Loucy (cell line): ENCODE results near the gene TMIGD2.

Source experiments
- H2AFZ ChIP-seq: fragments of 200-600 bp; sonication (generic); 2 replicates; pipeline ENCODE4 v1.6.0; 2016; ENCODE audit warnings: antibody characterized with exemption, mild to moderate bottlenecking, low read length, moderate library complexity
- H3F3A ChIP-seq: fragments of 200-600 bp; 2 replicates; pipeline ENCODE4 v1.6.0; 2016; ENCODE audit warnings: antibody characterized with exemption, low read depth, mild to moderate bottlenecking
- H3K27me3 ChIP-seq: fragments of 200-600 bp; sonication (generic); 2 replicates; pipeline ENCODE4 v1.6.1; 2014; ENCODE audit warnings: low read length, mild to moderate bottlenecking; ENCODE audit not compliant: insufficient read depth, poor library complexity, severe bottlenecking
- H3K36me3 ChIP-seq: fragments of 200-600 bp; sonication (generic); 2 replicates; pipeline ENCODE4 v1.6.1; 2016; ENCODE audit warnings: low read length; ENCODE audit not compliant: insufficient read depth
- H3K4me1 ChIP-seq: fragments of 200-600 bp; sonication (generic); 2 replicates; pipeline ENCODE4 v1.5.1; 2014; ENCODE audit warnings: low read length, mild to moderate bottlenecking; ENCODE audit not compliant: insufficient read depth, poor library complexity, severe bottlenecking
- H3K4me2 ChIP-seq: fragments of 200-600 bp; sonication (generic); 2 replicates; pipeline ENCODE4 v1.6.0; 2014; ENCODE audit warnings: antibody characterized with exemption, low read length, low read depth, mild to moderate bottlenecking; ENCODE audit not compliant: poor library complexity, severe bottlenecking
- H3K4me3 ChIP-seq: fragments of 200-600 bp; sonication (generic); 2 replicates; pipeline ENCODE4 v1.5.1; 2014; ENCODE audit warnings: low read length, mild to moderate bottlenecking, mixed read lengths; ENCODE audit not compliant: poor library complexity, severe bottlenecking
- H3K79me2 ChIP-seq: fragments of 200-600 bp; sonication (generic); 2 replicates; pipeline ENCODE4 v1.6.1; 2014; ENCODE audit warnings: low read length; ENCODE audit not compliant: insufficient read depth
- H3K9ac ChIP-seq: fragments of 200-600 bp; sonication (generic); 2 replicates; pipeline ENCODE4 v1.6.0; 2014; ENCODE audit warnings: mild to moderate bottlenecking, low read depth, low read length, moderate library complexity; ENCODE audit not compliant: poor library complexity, severe bottlenecking
- H3K9me2 ChIP-seq: fragments of 200-600 bp; sonication (generic); replicated peaks from 2 replicates; pipeline ENCODE4 v1.6.1; 2016; ENCODE audit warnings: low read depth, low read length, mixed read lengths
- H3K9me3 ChIP-seq: fragments of 200-600 bp; sonication (generic); 2 replicates; pipeline ENCODE4 v1.6.1; 2014; ENCODE audit warnings: mild to moderate bottlenecking, antibody characterized with exemption, low read length, low read depth; ENCODE audit not compliant: insufficient read depth
- H4K20me1 ChIP-seq: fragments of 200-600 bp; sonication (generic); 2 replicates; pipeline ENCODE4 v1.6.0; 2014; ENCODE audit warnings: antibody characterized with exemption, low read length, mild to moderate bottlenecking; ENCODE audit not compliant: insufficient read depth, poor library complexity, severe bottlenecking
- EZH2phosphoT487 ChIP-seq: fragments of 200-600 bp; IDR thresholded peaks from 2 replicates; pipeline ENCODE4 v1.6.1; 2018; ENCODE audit warnings: antibody characterized with exemption, mild to moderate bottlenecking, moderate library complexity, borderline replicate concordance
- TF ChIP-seq, protein P1 (sequence below): fragments of 200-600 bp; sonication (generic); conservative IDR thresholded peaks from 2 replicates; pipeline ENCODE4 v1.5.1; 2014; ENCODE audit warnings: mild to moderate bottlenecking, antibody characterized with exemption, low read length

The TMIGD2 gene

DNA sequence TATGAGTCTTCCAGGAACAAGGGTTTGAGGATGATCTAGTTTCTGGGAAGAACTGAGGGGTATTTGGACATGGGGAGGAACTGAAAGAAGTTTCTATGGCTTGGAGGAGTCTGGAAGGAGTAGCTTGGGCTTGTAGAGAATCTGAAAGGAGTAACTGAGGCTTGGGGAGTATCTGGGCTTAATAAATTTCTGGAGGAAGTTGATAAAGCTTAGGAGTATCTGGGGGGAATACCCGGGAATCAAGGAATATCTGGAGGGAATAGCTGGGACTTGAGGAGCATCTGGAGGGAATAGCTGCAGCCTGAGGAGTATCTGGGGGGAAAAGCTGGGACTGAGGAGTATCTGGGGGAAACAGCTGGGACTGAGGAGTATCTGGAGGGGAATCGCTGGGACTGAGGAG is 18.2 kb upstream of the TMIGD2 start:
- Histone ChIP-seq H3K9ac (no peak overlapping the region), H3K9me3 (no peaks in the 10 kb centered on the region; the same call in 1 of the 2 replicates), H3K4me3 (no peak overlapping the region), H3K36me3 (no peaks in the 10 kb centered on the region), H3K27me3 (no peaks in the 10 kb centered on the region), H4K20me1 (no peaks in the 10 kb centered on the region), H3F3A (no peaks in the 10 kb centered on the region), H3K79me2 (no peaks in the 10 kb centered on the region), H2AFZ (no peak overlapping the region), H3K9me2 (no peaks in the 10 kb centered on the region), H3K4me2 (no peak overlapping the region), H3K4me1 (no peaks in the 10 kb centered on the region)
- no peak for TF ChIP-seq EZH2phosphoT487
- TF ChIP-seq, protein P1, sequence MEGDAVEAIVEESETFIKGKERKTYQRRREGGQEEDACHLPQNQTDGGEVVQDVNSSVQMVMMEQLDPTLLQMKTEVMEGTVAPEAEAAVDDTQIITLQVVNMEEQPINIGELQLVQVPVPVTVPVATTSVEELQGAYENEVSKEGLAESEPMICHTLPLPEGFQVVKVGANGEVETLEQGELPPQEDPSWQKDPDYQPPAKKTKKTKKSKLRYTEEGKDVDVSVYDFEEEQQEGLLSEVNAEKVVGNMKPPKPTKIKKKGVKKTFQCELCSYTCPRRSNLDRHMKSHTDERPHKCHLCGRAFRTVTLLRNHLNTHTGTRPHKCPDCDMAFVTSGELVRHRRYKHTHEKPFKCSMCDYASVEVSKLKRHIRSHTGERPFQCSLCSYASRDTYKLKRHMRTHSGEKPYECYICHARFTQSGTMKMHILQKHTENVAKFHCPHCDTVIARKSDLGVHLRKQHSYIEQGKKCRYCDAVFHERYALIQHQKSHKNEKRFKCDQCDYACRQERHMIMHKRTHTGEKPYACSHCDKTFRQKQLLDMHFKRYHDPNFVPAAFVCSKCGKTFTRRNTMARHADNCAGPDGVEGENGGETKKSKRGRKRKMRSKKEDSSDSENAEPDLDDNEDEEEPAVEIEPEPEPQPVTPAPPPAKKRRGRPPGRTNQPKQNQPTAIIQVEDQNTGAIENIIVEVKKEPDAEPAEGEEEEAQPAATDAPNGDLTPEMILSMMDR, result no peak

DNA sequence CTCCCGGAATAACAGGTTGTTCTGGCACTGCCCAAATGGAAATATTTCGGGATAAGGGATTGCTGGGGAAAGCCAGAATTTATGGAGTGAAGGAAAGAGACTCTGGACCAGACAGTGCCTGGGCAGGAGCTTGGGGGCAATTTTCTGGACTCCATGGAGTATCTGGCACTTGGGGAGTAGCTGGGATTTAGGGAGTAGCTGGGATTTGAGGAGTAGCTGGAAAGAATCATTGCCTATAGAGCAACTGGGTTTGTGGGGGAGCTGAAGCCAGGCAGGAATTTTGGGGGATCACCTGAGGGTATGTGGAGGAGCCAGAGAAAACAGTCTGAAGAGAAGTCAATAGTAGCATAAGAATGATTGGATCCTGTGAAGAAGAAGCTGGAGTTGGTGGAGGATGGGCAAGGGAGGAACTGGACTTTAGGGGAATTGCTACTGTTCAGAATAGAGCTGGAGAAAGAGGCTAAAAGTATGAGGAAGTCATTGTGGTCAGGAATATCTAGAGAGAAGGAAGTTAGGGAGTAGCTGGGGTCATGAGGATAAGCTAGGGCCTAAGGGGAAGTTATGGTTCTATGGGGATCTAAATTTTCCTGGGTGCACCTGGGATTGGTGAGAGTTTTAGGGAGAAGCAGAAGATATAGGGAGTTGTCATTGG is 17.0 kb upstream of the TMIGD2 start:
- TF ChIP-seq EZH2phosphoT487, result no peak
- TF ChIP-seq, protein P1, result no peak
- Histone ChIP-seq H2AFZ (no peak overlapping the region), H3K4me2 (no peak overlapping the region), H3K9ac (no peak overlapping the region), H3K4me1 (no peaks in the 10 kb centered on the region), H3K9me3 (no peaks in the 10 kb centered on the region; the same call in 1 of the 2 replicates), H3K4me3 (no peak overlapping the region), H3F3A (no peaks in the 10 kb centered on the region), H3K9me2 (no peaks in the 10 kb centered on the region), H3K79me2 (no peaks in the 10 kb centered on the region), H4K20me1 (no peaks in the 10 kb centered on the region), H3K27me3 (no peaks in the 10 kb centered on the region), H3K36me3 (no peaks in the 10 kb centered on the region)

DNA sequence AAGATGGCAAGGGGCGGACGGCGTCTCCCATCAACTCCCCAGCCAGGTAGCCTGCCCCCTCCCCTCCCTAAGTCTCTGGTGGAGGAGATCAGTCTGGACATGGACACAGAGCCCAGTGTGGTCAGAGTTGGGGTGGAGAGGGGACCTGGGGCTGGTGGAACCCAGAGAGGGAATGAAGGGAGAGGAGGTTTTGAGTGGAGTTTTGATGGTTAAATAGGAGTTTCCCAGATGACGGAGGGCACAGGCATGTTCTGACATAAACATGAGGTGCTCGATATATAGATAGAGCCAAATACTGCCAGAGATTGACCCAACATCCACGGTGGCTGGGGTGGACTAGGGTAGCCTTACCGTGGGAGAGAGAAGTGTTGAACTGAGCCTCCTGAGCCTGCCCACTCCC is 16.3 kb upstream of the TMIGD2 start:
- Histone ChIP-seq H2AFZ (no peak overlapping the region), H3K4me3 (no peak overlapping the region), H3K9ac (no peak overlapping the region), H3K9me3 (no peaks in the 10 kb centered on the region; the same call in 1 of the 2 replicates), H3F3A (no peaks in the 10 kb centered on the region), H3K4me1 (no peaks in the 10 kb centered on the region), H3K27me3 (no peaks in the 10 kb centered on the region), H3K79me2 (no peaks in the 10 kb centered on the region), H3K9me2 (no peaks in the 10 kb centered on the region), H3K36me3 (no peaks in the 10 kb centered on the region), H4K20me1 (no peaks in the 10 kb centered on the region), H3K4me2 (no peak overlapping the region)
- TF ChIP-seq, protein P1, result no peak
- TF ChIP-seq EZH2phosphoT487, result no peak
